IPS-NIHi7 (cell line): ENCODE data around the gene AOC2.
A peak's percentile ranks its signal among the peaks of the same experiment; 100 is the strongest.
"Not testable (repeated sequence)": the region's sequence is repeated elsewhere in the genome, so short reads cannot be mapped to it uniquely, and the experiment has no call there.

Source experiments
- DNase-seq: peaks from one replicate; pipeline ENCODE4 v3.0.0; 2012; ENCODE audit warnings: mixed read lengths; ENCODE audit errors: extremely low spot score

AOC2 gene

GRCh38 chr17:42832934-42833766 lies 11.2 kb upstream of the AOC2 start, which contains the start of gene PSME3:
PSME3 (plus strand) TSS chr17:42833397; CDS start chr17:42833632, 235 bp downstream.
- peak; percentile 94 for DNase-seq

GRCh38 chr17:42833767-42834422 lies 10.5 kb upstream of the AOC2 start:
- no peak for DNase-seq

GRCh38 chr17:42835732-42836131 lies 8.6 kb upstream of the AOC2 start:
- no peak for DNase-seq

GRCh38 chr17:42841975-42842685 lies 2.2 kb upstream of the AOC2 start:
- DNase-seq, result no peak

GRCh38 chr17:42843358-42843934 lies 934 bp upstream of the AOC2 start:
- peak; percentile 86 for DNase-seq

- no peak for DNase-seq
These were observed 578 bp downstream of the AOC2 start for GRCh38 chr17:42844761-42845555.

GRCh38 chr17:42845556-42845917 lies 1.2 kb downstream of the AOC2 start:
- no peak for DNase-seq

GRCh38 chr17:42845918-42846593 lies 1.7 kb downstream of the AOC2 start:
- DNase-seq, result no peak

GRCh38 chr17:42846594-42847280 lies 2.4 kb downstream of the AOC2 start:
- DNase-seq, result no peak

GRCh38 chr17:42848093-42848492 lies 3.7 kb downstream of the AOC2 start:
- DNase-seq, result no peak

GRCh38 chr17:42849031-42849430 lies 4.7 kb downstream of the AOC2 start:
- no peak for DNase-seq

- no peak for DNase-seq
These were observed 5.2 kb downstream of the AOC2 start for GRCh38 chr17:42849451-42850181.

- DNase-seq, result no peak
These were observed 6.6 kb downstream of the AOC2 start, which contains the start of gene AOC3 for GRCh38 chr17:42850954-42851353. AOC3 (plus strand) TSS chr17:42851199; CDS start chr17:42851344, 145 bp downstream.

GRCh38 chr17:42851371-42852240 lies 7.2 kb downstream of the AOC2 start:
- DNase-seq, result not testable (repeated sequence)

- no peak for DNase-seq
These were observed 8.0 kb downstream of the AOC2 start for GRCh38 chr17:42852351-42852750.

GRCh38 chr17:42853004-42853403 lies 8.6 kb downstream of the AOC2 start:
- DNase-seq, result no peak

- no peak for DNase-seq
These were observed 9.2 kb downstream of the AOC2 start for GRCh38 chr17:42853597-42853967.
